HG02610 (cell line): Measurements from ENCODE around the gene PPP2R2C.

Experiments
- ATAC-seq: cut with Tn5 transposase; IDR thresholded peaks from one replicate; pipeline ENCODE4 v1.9.1; 2021; ENCODE audit warnings: mild to moderate bottlenecking, moderate library complexity; ENCODE audit not compliant: unreplicated experiment

The PPP2R2C gene

GRCh38 chr4:6333301-6334202, 138.9 kb downstream of the PPP2R2C start:
- ATAC-seq = no peak

- no peak for ATAC-seq
These were observed 139.8 kb downstream of the PPP2R2C start for GRCh38 chr4:6332669-6333050.

DNA sequence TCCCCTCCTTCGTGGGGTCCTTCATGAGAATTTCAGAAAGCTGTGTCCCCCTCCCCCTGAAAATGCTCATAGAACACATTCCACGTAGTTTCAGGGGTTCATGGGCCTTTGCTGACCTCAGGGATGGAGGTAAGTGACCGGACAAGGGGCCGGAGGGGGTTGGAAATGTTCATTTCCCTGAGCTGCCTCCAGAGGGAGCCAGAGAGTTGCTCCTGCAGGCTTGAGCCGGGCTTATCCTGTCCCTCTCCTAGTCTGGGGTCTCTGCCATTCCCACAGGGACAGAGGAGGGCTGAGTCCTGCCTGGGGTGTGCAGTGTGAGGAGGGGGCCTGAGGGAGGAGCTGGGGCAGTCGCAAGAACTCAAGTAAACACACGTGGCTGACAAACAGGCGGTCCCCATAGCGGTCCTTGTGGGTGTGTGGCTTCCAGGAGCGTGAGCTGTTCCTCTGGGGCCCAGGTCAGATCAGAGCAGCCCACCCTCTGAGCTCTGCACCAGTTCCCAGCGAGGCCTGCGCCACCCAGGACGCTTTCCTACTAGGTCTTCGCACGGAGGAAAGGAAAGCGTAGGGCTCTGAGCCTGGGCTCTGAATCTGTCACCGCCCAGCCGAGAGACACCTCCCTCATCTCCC, 140.3 kb downstream of the PPP2R2C start:
- ATAC-seq = no peak

DNA sequence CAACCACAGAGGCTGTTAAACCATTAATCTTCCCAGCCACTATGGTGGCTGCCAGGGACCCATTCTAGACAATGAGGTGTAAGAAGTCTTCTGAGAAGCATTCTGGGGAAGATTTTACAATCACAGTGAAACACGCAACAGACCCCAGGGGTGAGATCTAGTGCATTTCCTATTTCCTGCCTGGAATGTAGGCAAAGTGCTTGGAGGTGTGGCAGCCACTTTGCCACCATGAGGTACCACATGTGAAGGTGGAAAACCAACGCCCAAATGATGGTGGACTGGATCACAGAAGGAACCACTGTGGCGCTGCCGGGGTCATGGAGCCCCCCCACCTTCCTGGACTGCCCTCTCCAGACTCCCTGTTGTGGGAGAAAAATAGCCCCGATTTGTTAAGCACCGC, 140.9 kb downstream of the PPP2R2C start:
- ATAC-seq = no peak

- ATAC-seq = no peak
These were observed 141.4 kb downstream of the PPP2R2C start for GRCh38 chr4:6331018-6331417.

DNA sequence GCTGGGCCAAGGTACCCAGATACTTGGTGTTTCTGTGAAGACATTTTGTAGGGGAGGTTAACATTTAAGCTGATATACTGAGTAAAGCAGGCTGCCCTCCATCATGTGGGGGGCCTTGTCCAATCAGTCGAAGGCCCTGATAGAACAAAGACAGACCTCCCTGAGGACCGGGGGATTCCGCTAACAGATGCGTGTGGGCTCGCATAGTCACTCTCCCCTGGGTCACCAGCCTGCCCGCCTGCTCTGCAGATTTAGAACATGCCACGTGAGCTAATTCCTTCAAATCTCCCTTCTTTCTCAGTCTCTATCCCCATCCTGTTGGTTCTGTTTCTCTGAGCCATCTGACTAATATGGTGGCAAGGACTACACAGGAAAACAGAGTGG, 142.0 kb downstream of the PPP2R2C start:
- ATAC-seq = no peak

GRCh38 chr4:6329478-6330383, 142.7 kb downstream of the PPP2R2C start:
- ATAC-seq = no peak

DNA sequence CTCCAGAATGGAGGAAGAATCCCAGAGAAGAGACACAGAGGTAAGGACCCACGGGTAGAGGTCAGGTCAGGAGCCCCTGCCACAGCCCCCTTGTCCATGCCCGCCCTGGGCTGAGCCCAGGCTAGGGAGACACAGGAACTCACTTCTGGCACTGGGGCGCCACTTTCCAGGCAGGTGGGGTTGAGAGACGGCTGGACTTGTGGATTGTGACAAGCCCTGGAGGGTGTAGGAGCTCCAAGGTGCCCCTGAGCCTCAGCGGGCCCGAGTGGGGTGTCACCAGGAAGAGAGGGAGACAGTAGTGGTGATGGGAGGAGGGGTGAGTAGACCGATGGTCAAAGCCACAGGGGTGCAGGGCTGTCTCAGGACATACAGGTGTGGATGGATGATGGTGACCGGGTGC, 143.9 kb downstream of the PPP2R2C start:
- ATAC-seq = no peak

- peak; percentile 50 for ATAC-seq
These were observed 145.0 kb downstream of the PPP2R2C start for GRCh38 chr4:6327220-6327917.

DNA sequence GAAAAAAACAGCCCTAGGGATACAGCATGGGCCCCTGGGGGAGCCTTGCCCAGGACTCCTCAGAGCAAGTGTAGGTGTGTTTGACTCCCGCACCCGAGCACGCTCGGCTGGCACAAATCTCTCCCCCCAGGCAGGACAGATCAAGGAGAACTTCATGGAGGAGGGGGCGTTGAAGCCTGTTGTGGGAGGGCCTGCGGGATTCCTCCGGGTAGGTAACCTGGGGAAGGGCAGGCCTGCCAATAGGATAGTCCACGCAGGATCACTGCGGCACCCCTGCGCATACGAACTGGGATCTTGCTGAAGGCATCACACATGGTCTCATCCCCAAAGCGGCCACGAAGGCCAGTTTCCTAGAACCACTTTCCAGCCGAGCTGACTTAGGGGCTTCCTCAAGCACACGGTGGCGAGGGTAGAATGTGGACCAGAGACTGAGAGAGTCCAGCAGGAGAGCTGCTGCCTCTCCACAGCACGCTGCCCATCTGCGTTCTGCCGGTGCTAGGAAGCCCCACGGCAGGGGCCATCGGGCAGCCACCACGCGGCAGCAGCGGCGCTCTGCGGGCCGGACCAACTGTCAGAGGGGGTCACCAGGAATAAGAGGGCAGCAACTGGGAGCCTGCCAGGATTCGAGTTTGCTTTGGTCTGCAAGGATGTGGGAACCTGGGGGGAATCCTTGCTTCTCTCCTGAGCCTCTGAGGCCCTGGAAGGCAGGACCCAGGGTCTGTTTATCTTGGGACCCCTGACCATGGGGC, 145.9 kb downstream of the PPP2R2C start:
- no peak for ATAC-seq

GRCh38 chr4:6325788-6326290, 146.6 kb downstream of the PPP2R2C start:
- no peak for ATAC-seq

- no peak for ATAC-seq
These were observed 147.2 kb downstream of the PPP2R2C start for GRCh38 chr4:6324999-6325787.

DNA sequence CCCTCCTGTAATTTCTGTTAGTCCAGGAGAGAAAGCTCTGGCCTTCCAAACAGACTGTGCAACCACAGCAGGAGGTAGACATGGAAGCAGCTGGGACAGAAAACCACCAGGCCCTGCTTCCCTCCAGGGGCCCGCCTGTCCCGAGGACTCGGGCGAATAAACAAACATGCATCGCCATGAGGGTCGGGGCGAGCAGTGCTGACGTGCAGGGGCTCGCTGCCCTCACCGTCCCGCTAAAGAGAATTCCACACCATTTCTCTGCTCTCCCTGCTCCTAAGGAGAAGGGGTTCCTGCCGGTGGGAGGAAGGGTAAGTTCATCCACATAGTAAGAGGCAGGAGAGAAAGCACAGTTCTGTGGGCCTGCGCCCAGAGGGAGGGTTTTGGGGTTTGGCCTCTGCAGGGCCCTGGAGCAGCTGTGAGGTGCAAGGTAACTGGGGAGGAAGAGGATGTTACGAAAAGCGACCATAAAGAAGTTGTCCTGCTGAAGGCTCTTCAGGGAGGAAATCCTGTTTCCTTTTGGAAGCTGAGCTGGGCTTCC, 147.9 kb downstream of the PPP2R2C start:
- ATAC-seq = no peak

DNA sequence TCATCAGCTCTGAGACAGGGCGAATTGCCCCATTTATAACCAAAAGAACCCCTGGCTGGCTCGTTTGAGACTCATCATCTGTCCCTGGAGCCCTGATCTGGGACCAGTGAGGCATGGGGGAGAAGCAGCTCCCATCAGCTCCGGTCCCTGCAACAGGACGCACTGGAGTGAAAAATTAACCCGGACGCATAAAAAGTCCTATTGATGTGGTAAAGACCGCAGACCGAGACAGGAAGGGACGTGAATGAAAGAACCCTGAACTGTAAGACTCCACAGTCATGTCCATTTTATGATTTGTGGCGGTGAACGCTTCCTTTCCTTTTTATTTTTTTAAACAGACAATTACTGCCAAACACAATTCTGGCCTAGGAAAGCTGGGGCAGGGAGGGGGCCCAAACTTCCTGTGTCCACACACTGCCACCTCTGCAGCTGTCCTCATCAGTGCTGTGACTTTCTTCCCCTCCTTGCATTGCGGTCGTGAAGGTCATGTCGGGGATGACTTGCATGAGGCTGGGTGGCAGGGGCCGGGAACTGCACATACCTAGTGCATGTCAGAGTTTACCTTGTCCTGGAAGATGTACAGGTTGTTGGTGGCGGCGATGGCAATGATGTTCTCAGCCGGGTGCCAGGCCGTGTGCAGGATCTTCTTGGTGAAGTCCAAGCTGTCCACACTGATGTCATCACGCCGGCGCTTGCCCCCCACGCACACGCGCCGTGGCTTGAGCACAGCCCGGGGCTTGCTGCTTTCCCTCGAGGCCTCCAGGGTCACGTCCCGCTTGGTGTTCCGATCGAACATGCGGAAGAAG, 149.4 kb downstream of the PPP2R2C start:
- no peak for ATAC-seq

- no peak for ATAC-seq
These were observed 150.2 kb downstream of the PPP2R2C start for GRCh38 chr4:6322067-6322760.

- ATAC-seq = no peak
These were observed 151.1 kb downstream of the PPP2R2C start for GRCh38 chr4:6321361-6321760.

GRCh38 chr4:6320663-6321062, 151.8 kb downstream of the PPP2R2C start:
- ATAC-seq = no peak
